Osteocyte (in vitro differentiated cells): ENCODE results near the gene NCK2. TPM values are rescaled to one million over a fixed set of nuclear protein-coding genes. Genes with fewer than 3 reads are reported as not detected.

ENCODE experiments used
- DNase-seq: peaks from one replicate; pipeline ENCODE4 v3.0.0; 2021; ENCODE audit warnings: mixed read lengths; ENCODE audit not compliant: unreplicated experiment; ENCODE audit errors: extremely low spot score
- H3K27ac Mint-ChIP-seq: one replicate; pipeline ENCODE4 v1.8.0; 2021; ENCODE audit warnings: mild to moderate bottlenecking, mixed read lengths; ENCODE audit not compliant: unreplicated experiment
- H3K27me3 Mint-ChIP-seq: one replicate; pipeline ENCODE4 v1.8.0; 2021; ENCODE audit warnings: mixed read lengths; ENCODE audit not compliant: unreplicated experiment
- H3K36me3 Mint-ChIP-seq: one replicate; pipeline ENCODE4 v1.8.0; 2021; ENCODE audit warnings: mixed read lengths; ENCODE audit not compliant: unreplicated experiment
- H3K4me1 Mint-ChIP-seq: one replicate; pipeline ENCODE4 v1.8.0; 2021; ENCODE audit warnings: mixed read lengths; ENCODE audit not compliant: unreplicated experiment
- H3K4me3 Mint-ChIP-seq: one replicate; pipeline ENCODE4 v1.8.0; 2021; ENCODE audit warnings: mild to moderate bottlenecking, moderate library complexity, mixed read lengths; ENCODE audit not compliant: unreplicated experiment
- H3K9me3 Mint-ChIP-seq: one replicate; pipeline ENCODE4 v1.8.0; 2021; ENCODE audit warnings: mixed read lengths; ENCODE audit not compliant: unreplicated experiment
- CTCF ChIP-seq: fragments of 200-600 bp; sonication (generic); IDR thresholded peaks from 2 replicates; pipeline ENCODE4 v1.5.0; 2021; ENCODE audit warnings: antibody characterized with exemption, mild to moderate bottlenecking, moderate library complexity
- total RNA-seq: library from RNA; stranded (reverse); gene quantifications from 2 replicates; pipeline ENCODE4 v1.2.1, GENCODE V29; 2021

Gene NCK2
- total RNA-seq, 1 donor from 2014 or later = 39.5 TPM

- H3K4me3 Mint-ChIP-seq = no peak overlapping the region
- no peaks in the 10 kb centered on the region for H3K36me3 Mint-ChIP-seq
- no peak overlapping the region for H3K27ac Mint-ChIP-seq
- H3K9me3 Mint-ChIP-seq = no peaks in the 10 kb centered on the region
- TF ChIP-seq CTCF = no peak
- DNase-seq = no peak
- peaks cover 35% of the 10 kb centered on the region for H3K4me1 Mint-ChIP-seq
- H3K27me3 Mint-ChIP-seq = no peaks in the 10 kb centered on the region
These were observed 119.5 kb downstream of the NCK2 start for GRCh38 chr2:105864262-105864661.

- no peak for DNase-seq
- no peak overlapping the region for H3K4me3 Mint-ChIP-seq
- H3K36me3 Mint-ChIP-seq = no peaks in the 10 kb centered on the region
- no peaks in the 10 kb centered on the region for H3K9me3 Mint-ChIP-seq
- H3K4me1 Mint-ChIP-seq = peaks cover 35% of the 10 kb centered on the region
- TF ChIP-seq CTCF = no peak
- peak overlapping the region; percentile 2 for H3K27ac Mint-ChIP-seq
- no peaks in the 10 kb centered on the region for H3K27me3 Mint-ChIP-seq
These were observed 120.7 kb downstream of the NCK2 start for GRCh38 chr2:105865222-105865913.

GRCh38 chr2:105866216-105867185 is 121.8 kb downstream of the NCK2 start:
- Mint-ChIP-seq H3K4me3 (no peak overlapping the region), H3K9me3 (no peaks in the 10 kb centered on the region), H3K27me3 (no peaks in the 10 kb centered on the region), H3K36me3 (no peaks in the 10 kb centered on the region), H3K4me1 (peaks cover 35% of the 10 kb centered on the region), H3K27ac (peak overlapping the region; percentile 41)
- no peak for DNase-seq
- no peak for TF ChIP-seq CTCF

GRCh38 chr2:105867587-105867986 is 122.9 kb downstream of the NCK2 start:
- H3K36me3 Mint-ChIP-seq = no peaks in the 10 kb centered on the region
- peaks cover 37% of the 10 kb centered on the region for H3K4me1 Mint-ChIP-seq
- no peak overlapping the region for H3K4me3 Mint-ChIP-seq
- no peaks in the 10 kb centered on the region for H3K9me3 Mint-ChIP-seq
- no peaks in the 10 kb centered on the region for H3K27me3 Mint-ChIP-seq
- TF ChIP-seq CTCF = no peak
- no peak overlapping the region for H3K27ac Mint-ChIP-seq
- DNase-seq = no peak

GRCh38 chr2:105868060-105868459 is 123.3 kb downstream of the NCK2 start:
- no peak for TF ChIP-seq CTCF
- no peak for DNase-seq
- Mint-ChIP-seq H3K36me3 (no peaks in the 10 kb centered on the region), H3K4me3 (no peak overlapping the region), H3K4me1 (peaks cover 37% of the 10 kb centered on the region), H3K27ac (no peak overlapping the region), H3K9me3 (no peaks in the 10 kb centered on the region), H3K27me3 (no peaks in the 10 kb centered on the region)
